HCT116 (cell line): Measurements from ENCODE around the gene ALOX12B. TPM values are rescaled to one million over a fixed set of nuclear protein-coding genes. Genes with fewer than 3 reads are reported as not detected.

Experiments
- ATAC-seq: fragments of 200-7000 bp; cut with Tn5 transposase; 2 replicates; pipeline ENCODE4 v1.9.1; 2020; ENCODE audit warnings: mild to moderate bottlenecking, moderate library complexity
- BruUV-seq: library from RNA; stranded (reverse); fragments of 400-500 nt; replicated peaks from 2 replicates; lab custom pipeline; 2021; lab: Mats Ljungman, UMichigan
- CTCF ChIA-PET: fragments of 300-600 bp; sonication (Branson Sonifier 250); formaldehyde crosslinking; loops from one replicate; lab custom pipeline; 2021; ENCODE audit warnings: antibody characterized with exemption; lab: Charles Lee
- POLR2A ChIA-PET: fragments of 300-600, 350-600 bp; sonication (Branson Sonifier 250); formaldehyde crosslinking; loops from one replicate; lab custom pipeline; 2021; ENCODE audit warnings: antibody characterized with exemption; lab: Charles Lee
- RAD21 ChIA-PET, 2 experiments: fragments of 300-600 bp; sonication (Branson Sonifier 250); formaldehyde crosslinking; loops; one replicate each; lab custom pipeline; 2023; ENCODE audit warnings: low total read pairs in 2 of 2; ENCODE audit not compliant: uncharacterized antibody in 2 of 2, unreplicated experiment in 2 of 2, low non-redundant PET in 1 of 2; lab: Charles Lee
- DNase-seq: peaks from one replicate; pipeline ENCODE4 v3.0.0-alpha.2; 2010; ENCODE audit warnings: low read depth, low spot score
- H2AFZ ChIP-seq: fragments of 200-600 bp; shearing (Covaris generic), sonication (generic); 2 replicates; pipeline ENCODE4 v1.6.1; 2017; ENCODE audit warnings: low read depth, mixed run types, mixed read lengths, antibody characterized with exemption, low read length; ENCODE audit not compliant: poor library complexity, severe bottlenecking
- H3K27ac ChIP-seq: 2 replicates; pipeline ENCODE4 v1.5.1; 2012; ENCODE audit warnings: low read depth, low read length
- H3K27me3 ChIP-seq: fragments of 200-600 bp; sonication (generic); 2 replicates; pipeline ENCODE4 v1.6.1; 2016; ENCODE audit warnings: mixed run types, low read length, mixed read lengths; ENCODE audit not compliant: insufficient read depth
- H3K36me3 ChIP-seq, 2 experiments: fragments of 200-500 bp in 1 of 2; fragments of 200-600 bp in 1 of 2; sonication (Bioruptor generic) in 1 of 2; sonication (generic) in 1 of 2; 2 replicates each; pipeline versions ENCODE4 v1.5.1 to v1.6.1; 2014 to 2016; ENCODE audit warnings: low read length in 2 of 2, inconsistent platforms in 1 of 2, mixed read lengths in 1 of 2, mixed run types in 1 of 2; ENCODE audit not compliant: insufficient read depth in 2 of 2, control insufficient read depth in 1 of 2
- H3K4me1 ChIP-seq, 2 experiments: fragments of 200-600 bp in 1 of 2; sonication (generic) in 1 of 2; 2 replicates each; pipeline versions ENCODE4 v1.5.1 to v1.6.1; 2012 to 2017; ENCODE audit warnings: low read length in 2 of 2, inconsistent platforms in 1 of 2, mild to moderate bottlenecking in 1 of 2, mixed read lengths in 1 of 2, mixed run types in 1 of 2, moderate library complexity in 1 of 2; ENCODE audit not compliant: insufficient read depth in 2 of 2, control insufficient read depth in 1 of 2
- H3K4me2 ChIP-seq: fragments of 200-600 bp; sonication (generic); 2 replicates; pipeline ENCODE4 v1.6.1; 2017; ENCODE audit warnings: mixed run types, low read length, mixed read lengths
- H3K4me3 ChIP-seq, 2 experiments: fragments of 200-600 bp in 1 of 2; sonication (generic) in 1 of 2; replicated peaks in 1 of 2; 2 replicates each; pipeline ENCODE4 v1.5.1; 2011 to 2016; ENCODE audit warnings: low read length in 2 of 2, control low read depth in 1 of 2, low read depth in 1 of 2, mild to moderate bottlenecking in 1 of 2, mixed read lengths in 1 of 2, mixed run types in 1 of 2
- H3K79me2 ChIP-seq: fragments of 200-600 bp; sonication (generic); 2 replicates; pipeline ENCODE4 v1.6.1; 2017; ENCODE audit warnings: mild to moderate bottlenecking, mixed run types, low read length, moderate library complexity, mixed read lengths; ENCODE audit not compliant: insufficient read depth
- H3K9ac ChIP-seq: fragments of 200-600 bp; sonication (generic); 2 replicates; pipeline ENCODE4 v1.6.1; 2016; ENCODE audit warnings: low read length, mixed read lengths
- H3K9me2 ChIP-seq: fragments of 200-600 bp; sonication (generic), shearing (Covaris generic); 2 replicates; pipeline ENCODE4 v1.6.1; 2017; ENCODE audit warnings: mixed run types, mild to moderate bottlenecking, moderate library complexity; ENCODE audit not compliant: insufficient read depth
- H3K9me3 ChIP-seq, 2 experiments: fragments of 200-500 bp in 1 of 2; fragments of 200-600 bp in 1 of 2; sonication (Bioruptor generic) in 1 of 2; sonication (generic) in 1 of 2; 2 replicates each; pipeline ENCODE4 v1.6.1; 2014 to 2017; ENCODE audit warnings: low read length in 2 of 2, mixed read lengths in 2 of 2, inconsistent platforms in 1 of 2, low read depth in 1 of 2, mild to moderate bottlenecking in 1 of 2, mixed run types in 1 of 2, moderate library complexity in 1 of 2; ENCODE audit not compliant: control insufficient read depth in 1 of 2, insufficient read depth in 1 of 2
- H4K20me1 ChIP-seq: fragments of 200-600 bp; sonication (generic), shearing (Covaris generic); 2 replicates; pipeline ENCODE4 v1.6.1; 2017; ENCODE audit warnings: mixed run types, mild to moderate bottlenecking, moderate library complexity; ENCODE audit not compliant: insufficient read depth
- CBX3 ChIP-seq: IDR thresholded peaks from 2 replicates; pipeline ENCODE4 v1.6.1; 2012; ENCODE audit warnings: low read depth
- CEBPB ChIP-seq: IDR thresholded peaks from 2 replicates; pipeline ENCODE4 v1.6.1; 2012; ENCODE audit warnings: low read depth
- JUND ChIP-seq: IDR thresholded peaks from 2 replicates; pipeline ENCODE4 v1.6.1; 2012
- POLR2A ChIP-seq: IDR thresholded peaks from 2 replicates; pipeline ENCODE4 v1.7.0; 2011; ENCODE audit warnings: borderline replicate concordance; ENCODE audit not compliant: insufficient read depth, insufficient read length; ENCODE audit errors: extremely low read depth
- RAD21 ChIP-seq: IDR thresholded peaks from 2 replicates; pipeline ENCODE4 v1.6.1; 2012; ENCODE audit warnings: low read depth, mild to moderate bottlenecking
- SIN3A ChIP-seq: IDR thresholded peaks from 2 replicates; pipeline ENCODE4 v1.6.1; 2012; ENCODE audit warnings: low read depth
- SP1 ChIP-seq: IDR thresholded peaks from 2 replicates; pipeline ENCODE4 v1.6.1; 2012; ENCODE audit warnings: low read depth
- SRF ChIP-seq: IDR thresholded peaks from 2 replicates; pipeline ENCODE4 v1.6.1; 2012; ENCODE audit warnings: low read depth
- TCF7L2 ChIP-seq: IDR thresholded peaks from 2 replicates; pipeline ENCODE4 v1.7.0; 2011; ENCODE audit warnings: borderline replicate concordance, inconsistent platforms; ENCODE audit not compliant: insufficient read depth, insufficient read length; ENCODE audit errors: extremely low read depth
- ZBTB33 ChIP-seq: IDR thresholded peaks from 2 replicates; pipeline ENCODE4 v1.6.1; 2011; ENCODE audit warnings: mild to moderate bottlenecking, low read length, moderate library complexity; ENCODE audit not compliant: insufficient replicate concordance; ENCODE audit errors: extremely low read depth
- ZNF274 ChIP-seq: fragments of 200-500 bp; sonication (Bioruptor generic); IDR thresholded peaks from 2 replicates; pipeline ENCODE4 v1.6.1; 2014; ENCODE audit warnings: mild to moderate bottlenecking, low read depth, low read length, inconsistent platforms
- intact Hi-C: fragments of 100-400 bp; cut with micrococcal nuclease; formaldehyde crosslinking; loops from 2 replicates; pipeline ENCODE4 v1.10.0; 2022
- total RNA-seq: library from RNA; stranded (reverse); gene quantifications from one replicate; pipeline ENCODE4 v1.2.1, GENCODE V29; 2021; ENCODE audit not compliant: unreplicated experiment
- TF ChIP-seq, protein P1 (sequence below): IDR thresholded peaks from 2 replicates; pipeline ENCODE4 v1.6.1; 2012
- TF ChIP-seq, protein P2 (sequence below): IDR thresholded peaks from 2 replicates; pipeline ENCODE4 v1.6.1; 2012

The ALOX12B gene
- total RNA-seq, 1 experiment from 2014 or later, result 3.8 TPM

GRCh38 chr17:8125154-8125946 lies 37.8 kb upstream of the ALOX12B start (continued):
- TF ChIP-seq, protein P1, sequence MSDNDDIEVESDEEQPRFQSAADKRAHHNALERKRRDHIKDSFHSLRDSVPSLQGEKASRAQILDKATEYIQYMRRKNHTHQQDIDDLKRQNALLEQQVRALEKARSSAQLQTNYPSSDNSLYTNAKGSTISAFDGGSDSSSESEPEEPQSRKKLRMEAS, result peak; percentile 56; the same call in 1 of the 2 replicates
- no peak for TF ChIP-seq SP1
- TF ChIP-seq CBX3, result peak; percentile 26; the same call in 1 of the 2 replicates
- no peak for TF ChIP-seq TCF7L2
- no peak for TF ChIP-seq RAD21
- TF ChIP-seq SRF, result no peak
- TF ChIP-seq, protein P2, sequence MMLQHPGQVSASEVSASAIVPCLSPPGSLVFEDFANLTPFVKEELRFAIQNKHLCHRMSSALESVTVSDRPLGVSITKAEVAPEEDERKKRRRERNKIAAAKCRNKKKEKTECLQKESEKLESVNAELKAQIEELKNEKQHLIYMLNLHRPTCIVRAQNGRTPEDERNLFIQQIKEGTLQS, result peak; percentile 97; the same call in 1 of the 2 replicates

DNA sequence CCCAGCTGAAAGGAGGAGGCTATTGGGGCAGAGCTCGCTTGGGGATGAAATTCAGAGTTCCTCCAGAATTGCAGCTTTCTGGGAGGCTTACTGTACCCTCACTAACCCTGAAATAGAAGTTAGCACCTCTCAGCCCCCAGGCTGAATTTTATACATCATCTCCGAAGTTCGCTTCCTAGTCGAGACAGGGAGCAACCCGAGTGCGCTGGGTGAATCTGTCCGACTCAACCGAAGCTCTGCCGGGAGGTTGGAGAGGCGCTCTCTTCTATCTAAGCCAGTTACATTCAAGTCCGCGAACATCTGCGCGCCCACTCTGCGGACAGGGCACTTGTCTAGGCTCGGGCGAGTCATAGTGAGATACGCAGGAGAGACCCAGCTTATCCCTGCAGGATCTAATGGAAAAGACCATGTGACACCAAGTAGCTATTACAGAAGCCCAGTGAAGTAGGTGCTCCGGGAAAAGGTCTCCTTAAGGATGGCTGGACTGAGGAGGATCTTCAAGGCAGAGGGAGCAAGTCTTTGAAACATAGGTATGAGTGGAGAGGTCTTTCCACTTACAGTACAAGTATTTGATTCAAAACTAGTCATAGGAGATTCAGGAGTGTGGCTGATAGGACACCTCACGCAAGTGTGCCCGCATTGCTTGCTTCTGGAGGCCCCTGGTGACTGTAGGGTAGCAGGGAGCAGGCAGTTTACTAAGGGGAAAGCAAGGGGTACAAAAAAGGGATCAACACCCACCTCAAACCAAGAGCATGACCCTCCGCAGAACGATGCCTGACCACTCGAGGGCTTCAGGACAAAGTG lies 37.0 kb upstream of the ALOX12B start:
- H2AFZ ChIP-seq, result no peak overlapping the region
- no peak overlapping the region for H3K4me3 ChIP-seq
- no peak overlapping the region for H3K27ac ChIP-seq
- H3K4me1 ChIP-seq, result peaks cover 26 to 73% of the 10 kb centered on the region in 2 experiments
- TF ChIP-seq POLR2A, result no peak
- TF ChIP-seq, protein P2, result no peak
- no peak for TF ChIP-seq RAD21
- no peak for TF ChIP-seq ZBTB33
- TF ChIP-seq SIN3A, result no peak
- TF ChIP-seq CEBPB, result no peak
- TF ChIP-seq ZNF274, result no peak
- TF ChIP-seq JUND, result no peak
- no peak for TF ChIP-seq TCF7L2
- TF ChIP-seq, protein P1, result no peak
- peaks cover 3% of the 10 kb centered on the region; the same call in 1 of the 2 replicates for H4K20me1 ChIP-seq
- peak overlapping the region; percentile 86; the same call in 1 of the 2 replicates for H3K4me2 ChIP-seq
- H3K9ac ChIP-seq, result no peak overlapping the region
- BruUV-seq, result no TSS peak
- H3K79me2 ChIP-seq, result no peaks in the 10 kb centered on the region
- ChIA-PET RAD21 (no interaction called here), POLR2A (no interaction called here), CTCF (no interaction called here)
- H3K36me3 ChIP-seq, result no peaks in the 10 kb centered on the region
- DNase-seq (no peak), ATAC-seq (no peak)
- intact Hi-C loops, result loop anchor here (5.0 to 10.0 kb wide), 2 partner anchors 260 to 437 kb away; partner anchors contain the start of genes RPL26, TP53 and WRAP53
- H3K9me3 ChIP-seq, result no peaks in the 10 kb centered on the region
- H3K27me3 ChIP-seq, result no peaks in the 10 kb centered on the region
- H3K9me2 ChIP-seq, result no peaks in the 10 kb centered on the region
